K562 (cell line): ENCODE data around the gene TRDMT1. TPM values are rescaled to one million over a fixed set of nuclear protein-coding genes. Genes with fewer than 3 reads are reported as not detected.

Experiments
- CHCHD3 ChIP-seq: fragments of 250-450 bp; sonication (Bioruptor Pico); IDR thresholded peaks from 2 replicates; pipeline ENCODE4 v2.1.2; 2022; ENCODE audit warnings: mild to moderate bottlenecking
- EP400 ChIP-seq: fragments of 450-650 bp; IDR thresholded peaks from 2 replicates; pipeline ENCODE4 v1.6.1; 2017; ENCODE audit warnings: antibody characterized with exemption, mild to moderate bottlenecking, moderate library complexity
- FIP1L1 ChIP-seq: fragments of 200-400 bp; formaldehyde crosslinking; IDR thresholded peaks from 2 replicates; pipeline ENCODE4 v1.6.1; 2018; ENCODE audit warnings: mild to moderate bottlenecking, low read depth, low read length; ENCODE audit not compliant: poor library complexity, severe bottlenecking
- ILF3 ChIP-seq: fragments of 450-650 bp; IDR thresholded peaks from 2 replicates; pipeline ENCODE4 v1.6.1; 2018; ENCODE audit warnings: antibody characterized with exemption, mild to moderate bottlenecking, moderate library complexity, borderline replicate concordance
- MBD2 ChIP-seq: sonication (generic); IDR thresholded peaks from 2 replicates; pipeline ENCODE4 v1.6.1; 2016; ENCODE audit warnings: low read depth, borderline replicate concordance
- MED1 ChIP-seq: sonication (generic); formaldehyde crosslinking; IDR thresholded peaks from 2 replicates; pipeline ENCODE4 v1.8.1; 2023; ENCODE audit warnings: missing genetic modification reagents, borderline replicate concordance
- NR2C2 ChIP-seq, 2 experiments: fragments of 200-800 bp in 1 of 2; sonication (Bioruptor generic) in 1 of 2; sonication (generic) in 1 of 2; formaldehyde crosslinking in 1 of 2; IDR thresholded peaks; 2 replicates each; pipeline versions ENCODE4 v1.6.1 to v1.8.0; 2016 to 2022; ENCODE audit warnings: mild to moderate bottlenecking in 1 of 2, missing compliant biosample characterization in 1 of 2, missing genetic modification characterization in 1 of 2, missing genetic modification reagents in 1 of 2
- POLR2H ChIP-seq: IDR thresholded peaks from 2 replicates; pipeline ENCODE4 v1.6.1; 2016; ENCODE audit warnings: missing genetic modification characterization, low read depth, mild to moderate bottlenecking, control low read depth, missing compliant biosample characterization, moderate library complexity
- PTTG1 ChIP-seq: fragments of 450-650 bp; IDR thresholded peaks from 2 replicates; pipeline ENCODE4 v1.6.1; 2016; ENCODE audit warnings: low read depth, mild to moderate bottlenecking, missing genetic modification characterization, missing compliant biosample characterization
- RFX1 ChIP-seq: fragments of 450-650 bp; IDR thresholded peaks from 2 replicates; pipeline ENCODE4 v1.6.1; 2016; ENCODE audit warnings: mild to moderate bottlenecking, moderate library complexity
- SMAD2 ChIP-seq: fragments of 150-350 bp; IDR thresholded peaks from 2 replicates; pipeline ENCODE4 v1.6.1; 2014; ENCODE audit warnings: low read depth, mild to moderate bottlenecking, low read length
- SMC3 ChIP-seq: conservative IDR thresholded peaks from 2 replicates; pipeline ENCODE4 v1.6.1; 2011; ENCODE audit warnings: low read depth, low read length, improper control_type of control experiment; ENCODE audit not compliant: insufficient read depth
- ZNF121 ChIP-seq: sonication (generic); formaldehyde crosslinking; conservative IDR thresholded peaks from 2 replicates; pipeline ENCODE4 v1.8.0; 2022; ENCODE audit warnings: missing genetic modification reagents
- ZNF146 ChIP-seq: IDR thresholded peaks from one replicate; pipeline ENCODE4 v1.6.1; 2018; ENCODE audit warnings: missing compliant biosample characterization; ENCODE audit not compliant: unreplicated experiment
- polyA plus RNA-seq, 8 experiments: library from polyadenylated mRNA; depleted of rRNA in 4 of 8; stranded (reverse) in 5 of 8; unstranded in 3 of 8; fragments of >200 nt; fragmentation: Nextera tagmentation in 2 of 8; fragmentation: Illumina TruSeq in 1 of 8; extraction: Ambion mirVana in 2 of 8; extraction: Trizol in 1 of 8; gene quantifications; 2 replicates each; pipeline versions ENCODE4 v1.2.1 to v1.2.3, GENCODE V29; 2011 to 2014; ENCODE audit warnings: inconsistent platforms in 1 of 8, missing spikeins in 1 of 8
- total RNA-seq, 7 experiments: library from RNA; depleted of rRNA in 6 of 7; stranded (reverse); fragments of >200 nt in 6 of 7; fragmentation: Illumina TruSeq in 2 of 7; extraction: Trizol in 2 of 7; gene quantifications; 2 replicates each; pipeline versions ENCODE4 v1.2.1 to v1.2.3, GENCODE V29; 2011 to 2021; ENCODE audit warnings: low replicate concordance in 1 of 7
- TF ChIP-seq, protein P1 (sequence below), 2 experiments: IDR thresholded peaks; 2 replicates each; pipeline ENCODE4 v1.6.1; 2012; ENCODE audit warnings: improper control_type of control experiment in 2 of 2, low read depth in 2 of 2, low read length in 2 of 2, borderline replicate concordance in 1 of 2
- TF ChIP-seq, protein P2 (sequence below): fragments of 450-650 bp; IDR thresholded peaks from 2 replicates; pipeline ENCODE4 v1.6.1; 2016; ENCODE audit warnings: borderline replicate concordance
- TF ChIP-seq, protein P3 (sequence below): fragments of 450-650 bp; formaldehyde crosslinking; IDR thresholded peaks from 2 replicates; pipeline ENCODE4 v1.4.0; 2022; ENCODE audit warnings: mild to moderate bottlenecking, moderate library complexity
- TF ChIP-seq, protein P4 (sequence below): fragments of 450-650 bp; IDR thresholded peaks from 2 replicates; pipeline ENCODE4 v1.6.1; 2016; ENCODE audit warnings: antibody characterized with exemption
- TF ChIP-seq, protein P5 (sequence below), 2 experiments: fragments of 450-650 bp in 1 of 2; sonication (generic) in 1 of 2; formaldehyde crosslinking; conservative IDR thresholded peaks; 2 replicates each; pipeline versions ENCODE4 v1.4.0 to v1.8.1; 2020 to 2022; ENCODE audit warnings: mild to moderate bottlenecking in 1 of 2, missing genetic modification reagents in 1 of 2

TRDMT1 gene
- total and polyA plus RNA-seq, 9 of the 15 experiments (the other 6 are each of a cell fraction or from before 2014, with no cell fraction given), result 5.4 to 12.6 (median 9.3) TPM

DNA sequence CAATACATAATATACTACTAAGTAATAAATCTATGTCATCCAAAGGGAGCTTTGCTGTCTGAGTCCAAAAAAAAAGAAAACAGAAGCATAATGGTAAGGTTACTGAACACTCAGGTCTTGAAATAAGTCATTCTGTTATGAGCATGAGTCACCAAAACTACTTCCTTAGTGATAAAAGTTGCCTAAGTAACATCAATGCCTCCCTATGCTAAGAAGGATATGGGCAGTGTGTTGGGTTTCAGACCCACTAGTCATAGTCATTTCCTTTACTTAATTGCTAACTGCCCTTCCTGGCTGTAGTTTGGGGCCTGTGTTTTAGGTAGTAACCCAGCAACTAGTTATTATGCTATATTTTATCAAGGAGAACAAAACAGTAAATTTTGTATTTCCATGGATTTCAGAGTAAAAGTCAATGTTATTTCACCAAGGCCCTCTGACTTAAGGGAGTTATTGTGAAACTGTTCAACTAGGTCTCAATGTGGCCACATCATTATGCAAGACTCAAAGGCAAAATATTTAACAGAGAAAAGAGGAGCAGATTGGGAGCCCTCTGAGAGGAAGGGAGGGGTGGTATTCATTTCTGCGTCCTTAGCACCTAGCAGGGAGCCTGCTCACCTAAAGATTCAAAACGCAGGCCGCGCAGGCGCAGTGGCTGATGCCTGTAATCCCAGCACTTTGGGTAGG is 14.9 kb upstream of the TRDMT1 start (continued):
- TF ChIP-seq PTTG1, result peak; percentile 10; the same call in 1 of the 2 replicates
- TF ChIP-seq MED1 (CRISPR knock-in tag), result no peak
- no peak for TF ChIP-seq ZNF121 (CRISPR knock-in tag)
- TF ChIP-seq POLR2H (tag), result peak; percentile 77
- TF ChIP-seq, protein P1, sequence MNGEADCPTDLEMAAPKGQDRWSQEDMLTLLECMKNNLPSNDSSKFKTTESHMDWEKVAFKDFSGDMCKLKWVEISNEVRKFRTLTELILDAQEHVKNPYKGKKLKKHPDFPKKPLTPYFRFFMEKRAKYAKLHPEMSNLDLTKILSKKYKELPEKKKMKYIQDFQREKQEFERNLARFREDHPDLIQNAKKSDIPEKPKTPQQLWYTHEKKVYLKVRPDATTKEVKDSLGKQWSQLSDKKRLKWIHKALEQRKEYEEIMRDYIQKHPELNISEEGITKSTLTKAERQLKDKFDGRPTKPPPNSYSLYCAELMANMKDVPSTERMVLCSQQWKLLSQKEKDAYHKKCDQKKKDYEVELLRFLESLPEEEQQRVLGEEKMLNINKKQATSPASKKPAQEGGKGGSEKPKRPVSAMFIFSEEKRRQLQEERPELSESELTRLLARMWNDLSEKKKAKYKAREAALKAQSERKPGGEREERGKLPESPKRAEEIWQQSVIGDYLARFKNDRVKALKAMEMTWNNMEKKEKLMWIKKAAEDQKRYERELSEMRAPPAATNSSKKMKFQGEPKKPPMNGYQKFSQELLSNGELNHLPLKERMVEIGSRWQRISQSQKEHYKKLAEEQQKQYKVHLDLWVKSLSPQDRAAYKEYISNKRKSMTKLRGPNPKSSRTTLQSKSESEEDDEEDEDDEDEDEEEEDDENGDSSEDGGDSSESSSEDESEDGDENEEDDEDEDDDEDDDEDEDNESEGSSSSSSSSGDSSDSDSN (IDR thresholded peaks at IDR 0.05; ENCODE audit: borderline replicate concordance in 1 of 2, low read depth in 2 of 2, low read length in 2 of 2), result no peak
- TF ChIP-seq EP400, result peak; percentile 48; the same call in 1 of the 2 replicates
- TF ChIP-seq, protein P2, sequence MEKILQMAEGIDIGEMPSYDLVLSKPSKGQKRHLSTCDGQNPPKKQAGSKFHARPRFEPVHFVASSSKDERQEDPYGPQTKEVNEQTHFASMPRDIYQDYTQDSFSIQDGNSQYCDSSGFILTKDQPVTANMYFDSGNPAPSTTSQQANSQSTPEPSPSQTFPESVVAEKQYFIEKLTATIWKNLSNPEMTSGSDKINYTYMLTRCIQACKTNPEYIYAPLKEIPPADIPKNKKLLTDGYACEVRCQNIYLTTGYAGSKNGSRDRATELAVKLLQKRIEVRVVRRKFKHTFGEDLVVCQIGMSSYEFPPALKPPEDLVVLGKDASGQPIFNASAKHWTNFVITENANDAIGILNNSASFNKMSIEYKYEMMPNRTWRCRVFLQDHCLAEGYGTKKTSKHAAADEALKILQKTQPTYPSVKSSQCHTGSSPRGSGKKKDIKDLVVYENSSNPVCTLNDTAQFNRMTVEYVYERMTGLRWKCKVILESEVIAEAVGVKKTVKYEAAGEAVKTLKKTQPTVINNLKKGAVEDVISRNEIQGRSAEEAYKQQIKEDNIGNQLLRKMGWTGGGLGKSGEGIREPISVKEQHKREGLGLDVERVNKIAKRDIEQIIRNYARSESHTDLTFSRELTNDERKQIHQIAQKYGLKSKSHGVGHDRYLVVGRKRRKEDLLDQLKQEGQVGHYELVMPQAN, result no peak
- no peak for TF ChIP-seq ZNF146 (CRISPR knock-in tag)
- peak; percentile 90 for TF ChIP-seq RFX1
- TF ChIP-seq, protein P3, sequence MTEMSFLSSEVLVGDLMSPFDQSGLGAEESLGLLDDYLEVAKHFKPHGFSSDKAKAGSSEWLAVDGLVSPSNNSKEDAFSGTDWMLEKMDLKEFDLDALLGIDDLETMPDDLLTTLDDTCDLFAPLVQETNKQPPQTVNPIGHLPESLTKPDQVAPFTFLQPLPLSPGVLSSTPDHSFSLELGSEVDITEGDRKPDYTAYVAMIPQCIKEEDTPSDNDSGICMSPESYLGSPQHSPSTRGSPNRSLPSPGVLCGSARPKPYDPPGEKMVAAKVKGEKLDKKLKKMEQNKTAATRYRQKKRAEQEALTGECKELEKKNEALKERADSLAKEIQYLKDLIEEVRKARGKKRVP (CRISPR knock-in tag), result no peak
- no peak for TF ChIP-seq SMAD2
- no peak for TF ChIP-seq NR2C2 (CRISPR knock-in tag; IDR thresholded peaks at IDR 0.05)
- TF ChIP-seq NR2C2 (tag; IDR thresholded peaks at IDR 0.05), result peak; percentile 70
- no peak for TF ChIP-seq CHCHD3 (CRISPR knock-in tag)
- TF ChIP-seq, protein P4, sequence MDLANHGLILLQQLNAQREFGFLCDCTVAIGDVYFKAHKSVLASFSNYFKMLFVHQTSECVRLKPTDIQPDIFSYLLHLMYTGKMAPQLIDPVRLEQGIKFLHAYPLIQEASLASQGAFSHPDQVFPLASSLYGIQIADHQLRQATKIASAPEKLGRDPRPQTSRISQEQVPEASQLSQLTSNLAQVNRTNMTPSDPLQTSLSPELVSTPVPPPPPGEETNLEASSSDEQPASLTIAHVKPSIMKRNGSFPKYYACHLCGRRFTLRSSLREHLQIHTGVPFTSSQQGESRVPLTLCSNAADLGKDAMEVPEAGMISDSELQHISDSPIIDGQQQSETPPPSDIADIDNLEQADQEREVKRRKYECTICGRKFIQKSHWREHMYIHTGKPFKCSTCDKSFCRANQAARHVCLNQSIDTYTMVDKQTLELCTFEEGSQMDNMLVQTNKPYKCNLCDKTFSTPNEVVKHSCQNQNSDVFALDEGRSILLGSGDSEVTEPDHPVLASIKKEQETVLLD, result no peak; the same call in 1 of the 2 replicates
- TF ChIP-seq ILF3, result no peak
- TF ChIP-seq, protein P5, sequence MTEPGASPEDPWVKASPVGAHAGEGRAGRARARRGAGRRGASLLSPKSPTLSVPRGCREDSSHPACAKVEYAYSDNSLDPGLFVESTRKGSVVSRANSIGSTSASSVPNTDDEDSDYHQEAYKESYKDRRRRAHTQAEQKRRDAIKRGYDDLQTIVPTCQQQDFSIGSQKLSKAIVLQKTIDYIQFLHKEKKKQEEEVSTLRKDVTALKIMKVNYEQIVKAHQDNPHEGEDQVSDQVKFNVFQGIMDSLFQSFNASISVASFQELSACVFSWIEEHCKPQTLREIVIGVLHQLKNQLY (CRISPR knock-in tag; conservative IDR thresholded peaks at IDR 0.05), result no peak
- TF ChIP-seq MBD2, result no peak
- TF ChIP-seq SMC3, result no peak
- no peak for TF ChIP-seq FIP1L1
